CD4-positive, alpha-beta T cell treated with Interleukin-17A for 1 hour (primary cell): ENCODE data around the gene RBM5.

Experiments used
- DNase-seq: peaks from one replicate; pipeline ENCODE4 v3.0.0-alpha.2; 2020

Gene RBM5

GRCh38 chr3:50163572-50164455 lies 75.1 kb downstream of the RBM5 start:
- DNase-seq = no peak

DNA sequence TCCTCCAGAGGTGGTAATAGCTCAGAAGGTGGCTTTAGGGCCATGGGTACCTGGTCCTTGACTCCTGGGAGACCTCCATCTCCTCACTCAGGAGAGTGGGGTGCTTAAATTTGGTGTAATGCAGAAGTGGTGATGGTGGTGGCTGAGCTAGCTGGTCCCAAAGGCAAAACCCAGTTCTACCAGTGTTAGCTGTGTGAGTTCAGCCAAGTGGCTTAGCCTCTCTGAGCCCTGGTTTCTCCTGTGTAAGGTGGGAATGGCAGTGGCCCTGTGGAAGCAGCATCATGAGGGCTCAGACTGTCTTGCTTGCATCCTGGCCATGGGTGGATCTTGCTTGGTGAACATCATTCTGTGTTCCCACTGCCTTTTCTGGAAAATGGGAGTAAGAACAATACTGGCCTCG lies 75.8 kb downstream of the RBM5 start:
- DNase-seq = no peak

- DNase-seq = no peak
Observed at GRCh38 chr3:50164984-50165909, 76.5 kb downstream of the RBM5 start.

DNA sequence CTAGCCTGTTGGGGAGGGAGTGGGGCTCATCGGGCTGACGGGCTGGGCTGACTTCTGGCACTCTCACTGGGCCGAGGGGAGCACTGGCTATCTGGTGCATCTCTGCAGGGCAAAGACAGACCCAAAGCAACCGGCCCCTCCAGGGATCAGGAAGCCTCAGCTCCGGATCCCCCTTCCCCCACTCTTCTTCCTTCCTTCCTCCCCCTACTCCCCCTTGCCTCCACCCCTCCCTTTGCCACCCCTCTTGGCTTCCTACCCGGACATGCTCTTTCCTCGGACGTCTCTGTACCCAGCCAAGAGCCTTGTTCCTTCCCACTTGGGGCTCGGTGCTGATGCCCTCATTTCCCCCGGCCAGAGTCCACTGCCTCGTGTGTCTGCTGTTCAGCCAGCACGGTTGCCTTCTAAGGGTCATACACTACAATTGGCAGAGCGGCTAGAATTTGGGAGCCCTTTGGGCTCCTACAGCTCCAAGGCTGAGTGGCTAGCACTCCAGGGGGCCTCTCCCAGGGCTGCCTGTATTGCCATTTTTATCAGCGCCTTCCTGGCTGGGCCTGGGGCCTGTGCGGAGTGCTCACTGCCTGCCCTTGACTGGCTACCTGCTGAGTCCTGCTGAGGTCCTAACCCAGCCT lies 77.3 kb downstream of the RBM5 start:
- no peak for DNase-seq

DNA sequence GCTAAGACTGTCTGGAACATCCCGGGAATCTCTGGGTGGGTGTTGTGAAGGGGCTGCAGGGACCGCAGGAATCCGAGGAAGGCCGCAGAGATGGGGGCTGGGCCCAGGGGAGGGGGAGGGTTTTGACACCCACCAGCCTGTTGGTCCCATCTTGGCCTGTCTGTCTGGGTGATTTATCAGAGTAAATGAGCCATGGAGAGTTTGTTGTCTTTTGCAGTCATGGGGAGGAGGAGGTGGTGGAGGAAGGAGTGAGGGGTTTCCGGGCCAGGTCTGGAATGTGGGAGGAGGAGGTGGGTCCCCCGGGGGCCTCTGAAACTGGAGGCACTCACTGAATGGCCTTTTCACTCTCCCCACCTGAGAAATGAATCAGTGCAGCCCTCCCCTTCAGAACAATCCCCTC lies 77.9 kb downstream of the RBM5 start:
- no peak for DNase-seq

DNA sequence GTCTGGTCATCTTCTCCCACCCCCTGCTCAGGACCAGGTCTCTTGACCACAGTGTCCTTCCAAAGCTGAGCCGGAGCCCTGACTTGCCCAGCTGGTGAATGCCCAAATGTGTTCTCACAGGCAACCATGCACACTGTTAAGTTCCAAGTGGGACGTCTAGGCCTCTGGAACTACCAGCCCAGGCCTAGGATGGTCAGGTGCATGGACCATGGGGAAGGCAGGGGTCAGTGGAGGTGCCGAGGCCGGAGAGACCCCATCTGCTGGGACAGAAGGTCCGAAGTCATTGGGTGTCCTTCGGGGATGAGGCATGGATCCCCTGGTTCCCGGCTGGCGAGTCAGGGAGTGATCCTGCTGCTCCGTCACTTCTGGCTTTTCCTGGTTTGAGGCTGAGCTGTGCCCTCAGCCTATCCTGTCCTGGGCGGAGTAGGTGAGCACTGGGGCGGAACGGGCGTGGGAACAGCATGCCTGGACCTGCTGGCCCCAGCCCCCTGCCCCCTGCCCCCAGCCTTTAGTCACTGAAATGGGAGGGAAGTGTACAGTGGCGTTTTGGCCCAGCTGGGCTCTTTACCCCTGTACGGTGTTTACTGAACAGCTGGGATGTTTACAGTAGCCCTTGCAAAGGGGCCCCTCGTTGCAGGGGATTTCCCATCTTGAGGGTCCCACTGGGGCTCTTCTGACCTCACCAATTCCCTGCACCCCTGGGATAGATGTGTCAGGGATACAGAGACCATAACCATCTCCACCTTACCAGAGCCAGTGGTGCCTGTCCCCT lies 78.5 kb downstream of the RBM5 start:
- no peak for DNase-seq

- DNase-seq = no peak
Observed at GRCh38 chr3:50167841-50168209, 79.1 kb downstream of the RBM5 start.

- no peak for DNase-seq
Observed at GRCh38 chr3:50168388-50168787, 79.7 kb downstream of the RBM5 start.
